LNCAP (cell line): ENCODE results near the gene AP5S1.

ENCODE experiments used
- TF ChIP-seq, protein P1 (sequence below): fragments of 450-650 bp; IDR thresholded peaks from 2 replicates; pipeline ENCODE4 v1.5.1; 2017; ENCODE audit warnings: mild to moderate bottlenecking

AP5S1 gene

DNA sequence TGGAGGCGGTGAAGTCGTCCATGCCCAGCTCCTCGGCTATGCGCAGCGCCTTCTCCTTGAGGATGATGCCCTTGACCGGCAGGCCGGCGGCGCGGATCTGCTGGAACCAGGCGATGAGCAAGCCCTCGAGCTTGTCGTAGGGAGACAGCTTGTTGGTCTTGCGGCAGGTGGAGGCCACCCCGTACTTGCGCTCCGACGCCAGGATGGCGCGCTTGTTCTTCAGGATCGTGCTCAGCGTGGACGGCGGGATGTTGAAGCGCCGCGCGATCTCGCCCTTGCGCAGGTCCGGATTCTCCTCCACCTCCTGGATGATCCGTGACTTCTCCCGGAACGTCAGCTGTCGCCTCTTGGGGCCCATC lies 34.2 kb upstream of the AP5S1 start:
- TF ChIP-seq, protein P1, sequence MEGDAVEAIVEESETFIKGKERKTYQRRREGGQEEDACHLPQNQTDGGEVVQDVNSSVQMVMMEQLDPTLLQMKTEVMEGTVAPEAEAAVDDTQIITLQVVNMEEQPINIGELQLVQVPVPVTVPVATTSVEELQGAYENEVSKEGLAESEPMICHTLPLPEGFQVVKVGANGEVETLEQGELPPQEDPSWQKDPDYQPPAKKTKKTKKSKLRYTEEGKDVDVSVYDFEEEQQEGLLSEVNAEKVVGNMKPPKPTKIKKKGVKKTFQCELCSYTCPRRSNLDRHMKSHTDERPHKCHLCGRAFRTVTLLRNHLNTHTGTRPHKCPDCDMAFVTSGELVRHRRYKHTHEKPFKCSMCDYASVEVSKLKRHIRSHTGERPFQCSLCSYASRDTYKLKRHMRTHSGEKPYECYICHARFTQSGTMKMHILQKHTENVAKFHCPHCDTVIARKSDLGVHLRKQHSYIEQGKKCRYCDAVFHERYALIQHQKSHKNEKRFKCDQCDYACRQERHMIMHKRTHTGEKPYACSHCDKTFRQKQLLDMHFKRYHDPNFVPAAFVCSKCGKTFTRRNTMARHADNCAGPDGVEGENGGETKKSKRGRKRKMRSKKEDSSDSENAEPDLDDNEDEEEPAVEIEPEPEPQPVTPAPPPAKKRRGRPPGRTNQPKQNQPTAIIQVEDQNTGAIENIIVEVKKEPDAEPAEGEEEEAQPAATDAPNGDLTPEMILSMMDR, result no peak

DNA sequence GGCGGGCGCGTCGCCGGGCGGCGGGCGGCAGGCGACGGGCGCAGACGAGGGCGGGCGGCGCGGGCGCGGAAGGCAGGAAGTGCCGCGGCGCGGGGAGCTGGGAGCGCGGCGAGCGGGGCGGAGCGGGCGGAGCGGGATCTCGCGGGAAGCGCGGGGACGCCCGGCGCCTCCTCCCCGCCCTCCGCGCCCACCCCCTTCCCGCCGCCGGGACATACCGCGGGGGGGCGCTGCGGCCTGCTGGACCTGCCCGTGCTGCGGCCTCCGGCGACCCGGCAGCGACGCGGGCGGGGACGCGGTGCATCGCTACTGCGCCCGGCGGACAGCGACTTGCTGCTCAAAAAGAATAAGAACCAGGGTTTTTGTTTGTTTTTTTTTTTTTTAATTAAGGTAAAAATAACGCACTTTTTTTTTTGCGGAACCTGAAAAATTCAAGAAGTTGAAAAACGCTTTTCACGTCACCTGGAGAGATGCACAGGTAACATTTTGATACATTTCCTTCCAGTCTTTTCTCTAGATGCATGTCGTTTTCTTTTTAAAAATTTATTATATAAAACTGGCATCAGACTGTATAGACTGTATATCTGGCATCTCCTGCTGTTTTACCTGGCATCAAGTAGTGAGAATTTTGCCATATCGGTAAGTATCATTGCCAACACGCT lies 33.6 kb upstream of the AP5S1 start, which contains the start of gene CENPB:
TSS of gene CENPB (minus strand) at position 76 of the 659 bp plus-strand sequence. CDS start 257 bp downstream, outside the sequence.
- TF ChIP-seq, protein P1, result peak; percentile 91

DNA sequence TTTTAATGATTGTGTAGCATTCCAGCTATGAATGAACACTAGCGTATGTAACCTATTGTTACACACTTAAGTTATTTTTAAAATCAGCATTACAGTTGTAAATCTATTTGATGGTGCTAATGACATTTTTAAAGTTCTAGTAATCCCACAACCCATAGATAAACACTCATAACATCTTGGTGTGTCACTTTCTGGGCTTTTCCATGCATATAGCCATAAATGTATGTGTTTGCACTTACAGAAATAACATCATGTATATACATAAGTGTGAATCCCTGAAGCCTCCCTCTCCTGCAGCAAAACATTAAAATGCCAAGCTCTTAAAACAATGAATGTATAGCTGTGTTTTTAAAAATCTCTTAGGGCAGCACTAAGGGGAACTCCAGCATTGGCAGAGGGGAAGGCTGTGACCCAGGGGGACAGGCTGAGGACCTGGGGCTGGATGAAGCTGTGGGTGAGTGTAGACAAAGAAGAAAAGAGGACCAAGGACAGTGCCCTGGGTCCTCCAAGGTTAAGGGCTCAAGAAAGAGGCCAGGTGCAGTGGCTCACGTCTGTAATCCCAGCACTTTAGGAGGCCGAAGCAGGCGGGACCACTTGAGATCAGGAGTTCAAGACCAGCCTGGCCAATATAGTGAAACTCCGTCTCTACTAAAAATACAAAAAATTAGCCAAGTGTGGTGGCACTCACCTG lies 32.9 kb upstream of the AP5S1 start:
- TF ChIP-seq, protein P1, result no peak

DNA sequence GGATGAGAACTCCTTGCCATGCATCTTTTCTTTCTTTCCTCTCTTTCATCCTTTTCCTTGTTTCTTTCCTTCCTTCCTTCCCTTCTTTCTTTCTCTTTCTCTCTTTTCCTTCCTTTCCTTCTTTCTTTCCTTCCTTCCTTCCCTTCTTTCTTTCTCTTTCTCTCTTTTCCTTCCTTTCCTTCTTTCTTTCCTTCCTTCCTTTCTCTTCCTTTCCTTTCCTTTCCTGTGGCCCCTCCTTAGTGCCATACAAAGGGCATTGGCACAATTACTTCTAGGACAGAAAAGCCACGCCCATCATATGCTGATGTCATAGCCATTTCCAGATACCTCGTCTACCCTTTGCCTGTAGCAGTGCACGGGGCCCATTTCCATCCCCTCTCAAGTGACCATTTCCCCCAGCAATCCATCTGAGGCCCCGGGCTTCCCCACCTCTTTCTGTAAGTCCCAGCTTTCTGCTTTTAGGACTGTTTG lies 31.6 kb upstream of the AP5S1 start:
- TF ChIP-seq, protein P1, result no peak

DNA sequence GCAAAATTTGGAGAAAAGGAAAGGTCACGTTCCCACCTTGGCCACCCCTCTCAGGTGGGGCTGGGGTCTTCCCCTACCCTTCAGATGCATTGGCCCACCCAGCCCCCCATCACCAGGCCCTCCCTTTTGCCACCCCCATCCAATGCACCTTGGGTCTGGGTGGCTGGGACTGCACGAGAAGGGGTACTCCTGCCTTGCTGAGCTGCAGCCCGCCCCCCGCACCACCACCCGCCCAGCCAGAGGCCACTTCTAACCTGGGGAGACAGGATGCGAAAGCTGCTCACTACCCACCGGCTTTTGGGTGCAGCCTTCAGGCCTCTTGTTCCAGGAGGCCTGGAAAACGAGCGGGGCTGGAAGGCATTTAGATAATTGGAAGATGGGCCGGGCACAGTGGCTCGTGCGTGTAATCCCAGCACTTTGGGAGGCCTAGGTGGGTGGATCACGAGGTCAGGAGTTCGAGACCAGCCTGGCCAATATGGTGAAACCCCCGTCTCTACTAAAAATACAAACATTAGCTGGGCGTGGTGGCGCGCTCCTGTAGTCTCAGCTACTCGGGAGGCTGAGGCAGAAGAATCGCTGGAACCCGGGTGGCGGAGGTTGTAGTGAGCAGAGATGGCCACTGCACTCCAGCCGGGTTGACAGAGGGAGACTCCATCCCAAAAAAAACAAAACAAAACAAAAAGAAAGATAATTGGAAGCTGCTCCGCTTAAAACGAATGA lies 25.5 kb upstream of the AP5S1 start:
- TF ChIP-seq, protein P1, result no peak

DNA sequence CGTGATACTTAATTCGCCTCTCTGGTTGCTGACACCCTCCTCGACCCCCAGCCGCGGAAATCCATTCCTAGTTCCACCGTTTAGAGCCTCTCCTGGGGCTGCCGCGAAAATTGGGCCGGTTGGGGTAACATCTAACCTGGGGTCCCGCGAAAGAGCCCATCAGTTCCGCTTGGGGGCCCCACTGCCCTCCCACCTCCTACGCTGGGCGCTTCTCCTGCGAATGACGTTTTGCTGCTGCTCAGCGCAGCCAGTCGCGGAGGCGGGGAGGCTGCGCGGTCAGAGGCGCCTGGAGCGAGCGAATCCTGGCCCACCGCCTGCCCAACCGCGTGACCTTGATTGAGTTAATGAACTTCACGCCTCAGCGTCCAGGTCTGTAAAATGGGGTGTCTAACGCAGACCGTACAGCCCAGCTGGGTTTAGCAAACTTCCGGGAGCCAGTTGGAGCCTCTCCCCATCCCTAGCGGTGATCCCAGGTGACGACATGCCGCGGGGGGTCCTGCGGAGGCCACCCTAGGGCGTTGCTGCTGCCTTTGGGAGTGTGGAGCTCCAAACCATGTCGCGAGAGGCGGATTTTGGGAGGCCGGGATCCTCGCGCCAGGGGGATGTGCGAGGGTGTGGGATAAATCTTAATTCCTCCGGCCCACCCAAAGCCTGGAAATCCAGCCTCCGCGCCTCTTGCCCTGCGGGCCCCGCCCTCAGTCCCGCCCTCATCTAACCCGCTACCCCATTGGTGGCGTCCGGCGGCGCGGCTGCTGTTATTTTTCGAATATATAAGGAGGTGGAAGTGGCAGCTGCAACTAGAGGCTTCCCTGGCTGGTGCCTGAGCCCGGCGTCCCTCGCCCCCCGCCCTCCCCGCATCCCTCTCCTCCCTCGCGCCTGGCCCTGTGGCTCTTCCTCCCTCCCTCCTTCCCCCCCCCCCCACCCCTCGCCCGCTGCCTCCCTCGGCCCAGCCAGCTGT lies 24.6 kb upstream of the AP5S1 start, which contains the start of gene CDC25B:
TSS of gene CDC25B (plus strand) at position 800 of the 958 bp plus-strand sequence. CDS start 222 bp downstream, outside the sequence.
- TF ChIP-seq, protein P1, result peak; percentile 32; the same call in 1 of the 2 replicates
